Heart left ventricle (tissue), 13 donors: ENCODE results near the gene PGGHG.
"Not testable (repeated sequence)": the region's sequence is repeated elsewhere in the genome, so short reads cannot be mapped to it uniquely, and the experiment has no call there.

Source experiments
- CTCF ChIP-seq, 12 donors: fragments of 200-600 bp; sonication (generic) in 4 of 12; IDR thresholded peaks; one replicate each; pipeline versions ENCODE4 v1.5.0 to v1.8.0; 2018 to 2022; ENCODE audit warnings: antibody characterized with exemption in 12 of 12, mild to moderate bottlenecking in 5 of 12
- POLR2A ChIP-seq, 2 donors: fragments of 450-650 bp; IDR thresholded peaks; one replicate each; pipeline ENCODE4 v1.6.1; 2017; ENCODE audit warnings: antibody characterized with exemption in 2 of 2, mild to moderate bottlenecking in 2 of 2, moderate library complexity in 2 of 2
- donor health status: ischemic (EF 13 %, LVEDD 7.1; RV severe dilation, severe dysfunction).
- donor health status: DM: no; HTN: yes; CAD: no.
- donor health status: DM: no; HTN: no; CAD: no.
- donor health status: ischemic (EF 25% LVEDD 6.9; RV normal size, moderate dysfunction).
- donor health status: ischemic (EF 25% LVEDD 5.7; RV mildly dilated, moderate dysfunction).
- donor health status: ischemic (EF 35%, LVEDD 5.7; RV mildly dilated, moderate dysfunction).
- donor health status: nonischemic (EF 11% LVEDD 7.7; RV severe dilation, severe dysfunction).
- donor health status: DM: yes; HTN: yes; CAD: no.
- donor health status: PGD.
- donor health status: ischemic (EF 29% LVEDD 5.4; RV normal size, mild dysfunction).
- donor health status: nonischemic (EF 23%, LVEDD 6.1; RV moderate dilation, normal function).

GRCh38 chr11:286977-287820 lies 1.7 kb upstream of the PGGHG start:
- not testable (repeated sequence) for TF ChIP-seq CTCF, POLR2A (IDR thresholded peaks at IDR 0.05)
